ENCODE measurements around the gene OLFML1.

OLFML1 gene

DNA sequence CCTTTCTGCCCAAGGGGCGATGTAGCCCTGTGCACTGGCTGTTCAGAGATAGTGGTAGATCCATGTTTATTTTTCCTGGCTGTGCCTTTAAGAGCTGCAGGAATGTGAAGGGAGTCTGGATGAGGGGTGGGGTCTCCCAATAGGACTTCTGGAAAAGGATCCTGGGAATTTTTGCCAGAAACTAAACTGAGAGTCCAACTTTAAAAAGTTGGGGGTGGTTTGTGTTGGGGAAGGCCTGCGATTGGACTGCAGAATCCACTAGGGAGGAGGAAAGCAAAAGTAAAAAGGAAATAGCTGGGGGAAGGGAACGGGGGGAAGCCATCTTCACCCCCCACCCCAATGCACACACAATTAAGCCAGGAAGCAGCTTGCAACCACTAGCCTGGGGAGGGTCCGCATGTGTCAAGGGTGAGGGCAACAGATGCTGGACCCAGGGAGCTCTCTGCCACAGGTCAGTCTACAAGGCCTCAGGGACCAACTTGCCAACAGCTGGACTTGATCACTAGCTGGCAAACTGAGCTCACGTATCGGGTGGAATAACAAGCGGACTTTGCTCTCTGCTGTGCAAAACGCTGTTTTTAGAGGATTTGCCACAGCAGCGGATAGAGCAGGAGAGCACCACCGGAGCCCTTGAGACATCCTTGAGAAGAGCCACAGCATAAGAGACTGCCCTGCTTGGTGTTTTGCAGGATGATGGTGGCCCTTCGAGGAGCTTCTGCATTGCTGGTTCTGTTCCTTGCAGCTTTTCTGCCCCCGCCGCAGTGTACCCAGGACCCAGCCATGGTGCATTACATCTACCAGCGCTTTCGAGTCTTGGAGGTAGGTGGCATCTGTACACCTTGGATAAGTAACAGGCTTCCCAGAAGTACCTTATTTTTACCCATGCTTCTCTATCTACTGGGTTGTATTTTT is at the start of gene OLFML1:
TSS of gene OLFML1 (plus strand) at position 321 of the 912 bp plus-strand sequence. CDS start at position 691, 370 bp downstream.
- no peak for DNase-seq

DNA sequence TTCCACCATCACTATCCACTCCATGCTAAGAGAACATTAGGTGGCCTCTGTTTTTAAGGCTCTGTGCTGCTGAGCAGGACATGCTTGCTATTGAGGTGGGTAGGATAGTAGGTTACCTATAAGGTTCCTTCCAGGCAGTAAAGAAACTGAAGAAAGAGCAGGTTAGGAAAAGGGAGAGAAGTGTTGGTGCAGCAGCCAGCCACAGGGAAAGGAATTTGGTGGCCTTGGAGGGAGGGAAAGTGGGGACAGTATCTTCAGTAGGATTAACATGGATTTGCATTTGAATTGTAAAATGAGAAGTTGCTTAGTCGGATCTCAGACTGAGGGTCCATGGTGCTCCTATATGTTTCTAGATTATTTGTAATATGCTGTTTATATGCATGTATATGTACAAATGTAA is 49.2 kb upstream of the OLFML1 start:
- no peak for DNase-seq

DNA sequence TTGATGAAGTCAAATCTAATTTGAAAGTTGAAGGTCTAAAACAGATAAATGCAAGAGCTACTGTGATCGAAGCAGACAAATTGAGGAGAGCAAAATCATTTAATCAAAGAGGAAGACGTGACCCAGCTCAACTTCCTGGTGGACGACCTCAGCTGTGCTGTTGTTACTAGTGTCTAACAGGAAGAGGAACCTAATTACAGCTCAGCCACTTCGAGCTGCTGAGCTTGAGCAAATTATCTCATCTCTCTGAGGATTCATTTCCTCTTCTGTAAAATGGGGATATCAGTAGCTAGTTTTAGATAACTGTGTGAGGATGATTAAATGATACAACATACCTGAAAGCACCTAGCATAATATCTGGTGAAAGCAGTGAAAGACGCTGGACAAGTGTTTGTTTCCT is 48.6 kb upstream of the OLFML1 start:
- no peak for DNase-seq

DNA sequence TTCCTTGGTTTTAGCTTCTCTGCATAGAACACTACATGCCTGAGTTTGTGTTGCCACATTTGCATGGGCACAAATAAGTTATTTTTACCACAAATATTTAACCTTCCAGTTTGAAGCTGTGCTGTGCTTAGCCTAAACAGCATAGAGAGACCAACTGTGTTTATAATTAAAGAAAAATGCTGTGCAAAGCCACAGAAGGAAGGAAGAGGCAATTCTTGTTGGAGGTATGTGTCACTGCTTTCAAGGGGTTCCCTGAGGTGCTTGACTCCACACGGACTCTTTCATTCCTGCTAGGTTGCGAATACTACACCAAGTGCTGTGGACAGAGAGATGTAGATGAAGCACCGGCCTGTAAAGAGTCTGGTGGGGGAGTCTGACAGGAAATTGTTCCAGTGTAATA is 47.6 kb upstream of the OLFML1 start:
- no peak for DNase-seq

DNA sequence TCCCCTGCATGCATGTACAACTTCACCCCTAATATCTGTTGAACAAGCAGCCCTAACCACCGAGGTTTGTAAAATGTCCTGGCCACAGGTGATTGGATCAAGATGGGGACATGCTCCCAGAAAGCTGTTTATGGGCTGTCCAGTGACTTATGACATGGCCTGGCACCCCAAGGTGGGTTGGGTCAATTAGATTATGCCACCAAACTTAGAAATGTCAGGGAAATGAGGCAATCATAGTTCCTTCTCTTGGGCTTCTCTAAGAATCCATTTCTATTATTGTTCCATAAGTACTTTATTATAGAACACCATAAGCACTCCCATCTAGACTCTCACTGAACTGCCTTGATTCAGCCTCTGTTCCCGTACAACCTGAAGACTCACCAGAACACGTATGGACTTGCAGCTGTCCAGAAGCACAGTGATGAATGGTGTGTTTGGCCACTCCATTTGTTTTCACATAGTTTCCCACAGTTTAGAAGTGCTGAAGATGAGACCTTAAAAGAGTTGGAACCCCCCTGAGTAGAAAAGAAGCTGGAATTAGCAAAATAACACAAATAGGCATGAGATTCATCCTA is 45.5 kb upstream of the OLFML1 start:
- DNase-seq = no peak

DNA sequence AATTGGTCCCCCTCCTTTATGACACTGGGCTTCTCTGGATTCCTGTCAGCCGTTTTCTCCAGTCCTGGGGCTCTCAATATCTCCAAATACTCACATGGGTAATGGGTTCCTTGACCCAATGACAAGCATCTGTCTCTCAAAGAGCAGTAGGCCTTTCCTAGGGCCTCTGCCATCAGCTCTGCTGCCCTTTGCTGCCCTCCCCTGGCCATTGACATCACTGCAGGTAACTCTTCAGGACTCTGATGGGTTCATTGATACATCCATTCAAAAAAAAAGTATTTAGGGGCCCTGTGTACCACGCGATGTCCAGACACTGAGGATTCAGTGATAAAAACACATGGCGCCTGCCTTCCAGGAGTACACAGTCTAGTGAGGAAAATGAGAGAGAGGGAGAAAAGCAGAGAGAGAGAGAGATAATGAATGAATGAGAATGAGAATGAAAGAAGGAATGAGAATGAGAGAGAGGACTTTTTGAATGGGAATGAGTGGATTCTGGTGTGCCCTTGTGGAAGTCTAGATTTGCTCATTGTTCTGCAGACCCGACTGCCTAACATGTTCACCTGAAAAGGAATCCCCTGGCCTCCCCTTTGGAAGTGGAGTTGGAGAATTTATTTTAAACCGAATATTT is 42.6 kb upstream of the OLFML1 start:
- DNase-seq = peak; percentile 1

DNA sequence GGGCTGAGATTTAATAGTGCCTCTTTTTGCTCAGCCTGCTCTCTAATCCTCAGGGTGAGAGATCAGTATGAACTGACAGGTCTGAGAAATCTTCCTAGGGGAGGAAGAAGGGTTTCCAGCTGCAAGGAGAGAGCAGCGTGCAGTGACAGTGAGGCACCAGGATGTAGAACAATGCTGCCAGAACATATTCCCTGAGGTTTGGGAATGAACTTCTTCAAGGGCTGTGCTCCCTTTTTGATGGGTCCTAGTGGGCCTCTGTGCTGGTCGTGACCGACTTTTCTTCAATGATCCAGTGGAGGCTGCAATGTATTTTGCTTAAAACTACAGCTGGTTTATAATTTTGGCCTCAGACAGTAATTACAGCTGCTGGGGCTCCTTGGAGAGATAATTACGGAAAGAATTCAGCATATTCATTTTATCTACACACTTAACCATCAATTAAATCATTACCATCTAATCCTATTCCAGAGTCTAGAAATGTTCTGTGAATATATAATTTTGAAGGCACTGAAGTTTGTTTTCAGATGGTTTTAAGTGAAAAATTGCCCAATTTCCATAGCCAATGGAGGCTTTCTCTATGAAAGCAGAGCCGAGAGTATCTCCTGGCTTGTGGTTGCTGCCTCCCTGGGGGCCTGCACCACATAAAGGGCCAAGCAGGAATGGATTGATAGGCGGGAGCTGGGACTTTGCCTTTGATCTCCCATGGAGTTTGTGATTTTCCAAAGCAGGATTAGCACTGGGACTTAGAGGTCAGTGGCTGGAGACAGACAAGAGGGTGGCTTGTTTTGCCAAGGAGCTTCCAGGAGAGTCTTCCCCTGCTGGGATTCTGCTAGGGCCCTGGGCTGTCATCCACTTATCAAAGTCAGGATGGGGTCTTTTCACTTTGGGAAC is 41.0 kb upstream of the OLFML1 start:
- no peak for DNase-seq

DNA sequence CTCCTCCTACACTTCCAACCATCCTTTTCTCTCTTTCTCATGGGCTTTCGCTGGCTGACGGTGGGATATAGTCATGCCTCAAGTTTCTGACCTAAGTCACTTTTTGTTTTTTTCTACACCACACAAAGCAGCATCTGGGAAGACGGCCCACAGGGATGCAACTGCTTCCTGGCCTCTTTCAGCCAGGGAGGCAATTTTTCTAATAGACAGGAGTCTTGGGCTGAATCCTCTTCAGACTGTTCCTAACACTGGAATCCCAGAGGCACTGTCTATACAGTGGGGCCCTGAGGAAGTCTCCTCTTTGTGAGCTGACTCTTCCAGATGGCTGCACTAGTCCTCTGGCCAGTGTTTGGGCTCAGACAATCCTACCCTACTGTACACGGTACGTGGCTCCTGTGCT is 39.7 kb upstream of the OLFML1 start:
- DNase-seq = no peak

DNA sequence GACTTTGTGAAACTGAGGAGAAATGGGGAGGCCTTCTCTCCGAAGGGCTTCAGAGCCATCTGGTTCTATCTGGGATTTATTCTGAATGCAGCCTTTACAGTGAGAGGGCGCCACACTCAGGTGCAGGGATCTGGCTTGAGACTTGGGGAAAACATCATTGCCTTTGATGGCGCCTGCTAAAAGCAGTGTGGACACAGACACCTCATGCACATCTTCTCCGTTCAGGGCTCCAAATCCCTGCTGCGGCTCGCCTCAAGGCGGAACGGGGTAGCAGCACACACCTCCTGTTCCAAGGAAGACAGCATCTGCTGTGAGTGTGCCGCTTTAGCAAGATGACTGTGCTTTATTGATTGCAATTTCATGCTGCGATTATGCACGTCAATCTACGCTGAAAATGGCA is 37.1 kb upstream of the OLFML1 start:
- no peak for DNase-seq

DNA sequence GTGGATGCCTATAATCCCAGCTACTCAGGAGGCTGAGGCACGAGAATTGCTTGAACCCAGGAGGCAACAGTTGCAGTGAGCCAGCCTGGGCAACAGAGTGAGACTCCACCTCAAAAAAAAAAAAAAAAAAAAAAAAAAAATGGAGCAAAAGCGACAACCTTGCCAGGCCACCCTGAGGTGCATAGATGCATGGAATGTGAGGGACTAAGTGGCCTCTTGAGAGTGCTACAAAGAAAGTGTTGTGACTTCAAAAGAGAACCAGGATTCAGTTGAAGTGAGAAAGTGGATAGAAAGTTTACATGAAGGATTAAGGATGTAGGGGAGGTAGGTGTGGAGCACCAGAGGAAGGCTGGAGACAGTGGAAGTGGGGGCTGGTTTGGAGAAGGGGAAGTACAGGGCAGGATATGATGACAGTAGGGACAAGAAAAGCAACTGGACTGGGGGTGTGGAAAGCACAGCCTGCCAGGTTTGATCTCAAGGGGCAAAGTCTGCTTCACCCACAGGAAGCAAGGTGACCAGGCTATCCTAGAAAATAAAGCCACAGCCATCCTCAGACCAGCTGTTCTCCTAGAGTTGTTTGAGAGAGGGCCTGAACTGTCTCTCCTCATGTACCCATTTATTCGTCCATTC is 36.0 kb upstream of the OLFML1 start:
- no peak for DNase-seq

DNA sequence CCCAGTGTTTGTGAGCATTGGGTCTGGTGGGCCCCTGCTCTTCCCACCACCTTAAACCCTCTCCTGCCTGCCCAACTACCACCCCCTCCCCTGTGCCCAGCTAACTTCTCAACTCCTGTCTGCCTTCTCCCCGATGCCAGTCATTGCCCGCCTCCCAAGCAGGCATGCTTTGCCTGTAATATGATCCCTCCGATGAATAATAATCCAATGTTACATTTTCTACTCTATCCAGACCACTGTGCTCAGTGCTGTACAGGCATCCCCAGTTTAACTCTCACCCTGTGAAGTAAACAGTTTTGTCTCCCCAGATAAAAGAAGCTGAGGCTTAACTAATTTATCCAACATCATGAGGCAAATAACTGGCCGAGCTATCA is 35.5 kb upstream of the OLFML1 start:
- no peak for DNase-seq

DNA sequence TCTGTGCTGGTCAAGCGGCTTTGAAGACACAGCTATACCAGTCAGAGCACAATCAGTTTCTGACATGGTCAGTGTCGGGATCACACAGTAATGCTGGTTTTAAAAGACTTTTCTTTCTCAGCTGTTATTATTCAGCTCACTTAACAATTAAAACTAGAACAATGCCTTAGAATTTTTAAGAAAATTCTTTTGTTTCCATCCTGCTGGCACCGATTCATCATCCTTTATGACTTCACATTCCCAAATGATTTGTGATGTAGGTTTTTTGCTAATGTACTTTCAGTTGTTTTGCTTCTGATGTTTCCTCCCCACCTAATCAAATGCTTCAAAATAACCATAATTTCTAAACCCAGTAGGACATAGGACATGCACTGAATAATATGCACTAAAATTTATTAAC is 34.5 kb upstream of the OLFML1 start:
- DNase-seq = no peak

DNA sequence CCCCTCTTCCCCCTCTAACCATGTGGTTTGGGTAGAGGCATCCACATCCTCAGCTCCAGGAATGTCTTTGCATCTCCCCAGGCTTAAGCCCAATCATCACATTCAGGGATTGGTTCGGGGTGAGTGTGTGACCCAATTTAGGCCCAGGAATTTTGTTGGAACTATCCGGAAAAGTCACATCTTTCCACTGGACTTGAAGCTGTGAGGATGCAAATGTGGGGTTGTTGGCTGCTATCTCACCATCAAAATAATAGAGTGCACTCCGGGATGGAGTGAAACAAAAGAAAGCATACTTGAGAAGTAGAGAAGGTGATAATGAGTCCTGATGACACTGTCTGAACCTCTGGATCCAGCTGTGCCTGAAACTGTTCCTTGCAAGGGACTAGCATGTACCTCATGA is 33.8 kb upstream of the OLFML1 start:
- no peak for DNase-seq

DNA sequence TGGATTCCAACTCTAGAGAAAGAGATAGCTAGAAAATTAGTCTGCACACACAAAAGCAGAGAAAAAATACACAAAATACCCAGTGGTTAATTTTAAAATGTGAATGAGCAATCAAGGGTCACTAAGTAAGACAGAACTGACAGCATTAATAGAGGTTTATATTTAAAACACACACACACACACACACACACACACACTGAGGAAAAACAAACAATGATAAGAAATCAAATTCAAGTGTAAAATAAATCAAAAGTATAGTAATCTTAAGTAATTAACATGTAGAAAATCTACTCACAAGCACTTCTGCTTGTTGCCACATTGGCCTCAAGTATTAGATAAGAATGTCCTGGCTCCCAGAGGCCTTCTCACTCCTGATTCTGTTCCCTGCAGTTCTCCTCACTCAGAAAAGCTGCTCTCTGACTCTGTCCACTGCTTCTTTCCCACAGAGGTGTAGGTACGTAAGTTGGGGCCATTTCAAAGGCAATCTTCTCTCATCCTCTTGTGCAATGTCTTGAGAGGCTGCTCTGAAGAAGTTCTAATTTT is 33.3 kb upstream of the OLFML1 start:
- DNase-seq = no peak

DNA sequence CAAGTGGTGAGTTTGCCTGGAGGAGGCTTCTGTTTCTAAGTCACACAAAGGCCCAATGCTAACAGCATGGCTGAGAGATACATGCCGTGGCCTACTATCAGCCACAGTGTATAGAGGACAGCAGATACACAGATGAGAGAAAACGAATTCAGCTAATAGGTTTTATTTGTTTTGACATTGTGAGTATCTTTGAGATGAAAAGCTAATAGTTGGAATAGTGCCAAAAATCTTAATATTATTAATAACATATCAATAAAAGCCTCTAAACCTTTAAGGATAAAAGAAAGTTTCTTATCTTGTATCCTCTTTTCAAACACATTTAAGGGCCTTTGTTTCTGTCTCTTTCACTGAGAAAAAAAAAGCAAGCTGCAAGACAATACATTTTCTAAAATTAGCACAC is 30.5 kb upstream of the OLFML1 start:
- no peak for DNase-seq

DNA sequence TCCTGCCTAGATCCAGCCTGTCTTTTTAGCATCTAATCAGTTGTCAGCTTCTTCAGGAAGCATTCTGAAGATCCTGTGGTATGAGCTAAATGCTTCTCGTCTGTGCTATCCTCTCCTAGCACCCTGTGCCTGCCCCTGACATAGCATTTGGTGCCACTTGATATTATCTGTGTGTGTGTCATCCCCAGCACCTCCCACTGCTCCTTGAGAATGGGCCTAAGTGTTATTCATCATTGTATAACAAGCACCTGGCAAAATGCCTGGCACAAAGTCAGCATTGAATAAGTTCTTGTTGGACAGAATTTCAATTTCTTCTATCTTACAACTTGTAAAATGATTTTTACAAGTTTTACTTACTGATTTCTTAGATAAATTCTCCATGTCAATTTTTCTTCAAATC is 28.1 kb upstream of the OLFML1 start:
- no peak for DNase-seq

DNA sequence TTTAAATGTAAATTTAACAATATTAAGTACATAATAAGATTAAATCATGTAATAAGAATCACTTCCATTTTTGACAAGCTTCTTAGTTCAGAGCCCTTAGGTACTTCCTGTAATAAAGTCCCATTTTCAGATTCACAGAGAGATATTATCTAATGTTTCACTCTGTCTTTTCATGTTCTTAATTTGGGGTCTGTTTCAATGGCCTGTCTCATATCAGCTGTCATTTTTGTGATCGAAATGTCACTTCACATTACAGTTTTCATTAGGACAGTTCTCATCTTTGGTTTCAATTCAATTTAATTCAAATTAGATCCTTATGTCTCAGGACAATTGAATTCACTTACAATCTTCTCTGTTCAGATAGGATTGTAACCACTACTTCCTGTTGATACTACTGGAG is 22.6 kb upstream of the OLFML1 start:
- DNase-seq = no peak

DNA sequence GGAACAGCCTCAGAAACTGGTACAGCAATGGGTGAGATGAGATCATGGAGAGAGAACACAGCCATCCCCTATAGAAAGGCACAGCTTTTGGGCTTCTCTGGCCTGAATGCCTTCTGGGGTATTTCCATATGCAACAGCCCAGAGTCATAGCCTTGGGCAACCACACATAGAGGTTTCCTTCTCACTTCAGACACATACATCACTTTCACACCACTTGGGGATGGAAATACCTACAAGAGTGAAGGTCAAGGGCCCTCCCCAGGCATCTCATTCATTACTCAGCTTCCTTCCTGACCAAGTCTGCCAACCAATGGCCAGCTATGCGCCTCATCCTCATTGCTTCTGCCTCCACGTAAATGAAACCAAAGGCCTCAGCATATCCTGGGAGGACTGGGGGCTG is 17.7 kb upstream of the OLFML1 start:
- DNase-seq = no peak

DNA sequence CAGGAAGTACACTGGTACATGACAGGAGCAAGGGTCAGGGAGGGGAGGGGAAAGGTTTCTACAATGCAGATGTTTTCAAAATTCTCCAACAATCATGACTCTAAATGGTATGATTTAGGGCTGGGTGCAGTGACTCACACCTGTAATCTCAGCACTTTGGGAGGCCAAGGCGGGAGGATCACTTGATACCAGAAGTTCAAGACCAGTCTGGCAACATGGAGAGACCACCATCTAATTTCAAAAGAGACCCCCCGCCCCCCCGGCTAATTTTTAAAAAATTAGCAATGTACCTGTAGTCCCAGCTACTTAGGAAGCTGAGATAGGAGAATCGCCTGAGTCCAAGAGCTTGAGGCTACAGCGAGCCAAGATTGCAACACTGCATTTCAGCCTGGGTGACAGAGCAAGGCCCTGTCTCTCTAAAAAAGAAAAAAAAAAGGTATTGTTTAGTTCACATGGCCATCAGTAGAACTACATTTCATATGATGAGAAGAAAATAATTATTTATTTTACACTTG is 15.9 kb upstream of the OLFML1 start:
- no peak for DNase-seq

DNA sequence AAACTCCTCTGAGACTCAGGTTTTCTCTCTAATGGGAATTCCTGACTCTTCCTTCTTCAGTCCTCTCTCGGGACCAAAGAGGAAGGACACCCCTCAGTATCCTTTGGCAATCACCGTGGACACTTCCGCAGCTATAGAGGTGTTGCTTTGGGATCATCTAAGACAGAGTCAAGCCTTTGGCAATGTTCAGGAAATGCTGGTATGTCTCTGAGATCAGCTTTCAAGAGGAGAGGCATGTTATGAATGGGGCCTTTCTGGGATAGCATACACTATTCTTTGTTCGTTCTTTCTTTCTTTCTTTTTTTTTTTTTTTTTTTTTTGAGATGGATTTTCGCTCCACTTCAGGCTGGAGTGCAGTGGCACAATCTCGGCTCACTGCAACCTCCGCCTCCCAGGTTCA is 14.2 kb upstream of the OLFML1 start:
- DNase-seq = no peak

DNA sequence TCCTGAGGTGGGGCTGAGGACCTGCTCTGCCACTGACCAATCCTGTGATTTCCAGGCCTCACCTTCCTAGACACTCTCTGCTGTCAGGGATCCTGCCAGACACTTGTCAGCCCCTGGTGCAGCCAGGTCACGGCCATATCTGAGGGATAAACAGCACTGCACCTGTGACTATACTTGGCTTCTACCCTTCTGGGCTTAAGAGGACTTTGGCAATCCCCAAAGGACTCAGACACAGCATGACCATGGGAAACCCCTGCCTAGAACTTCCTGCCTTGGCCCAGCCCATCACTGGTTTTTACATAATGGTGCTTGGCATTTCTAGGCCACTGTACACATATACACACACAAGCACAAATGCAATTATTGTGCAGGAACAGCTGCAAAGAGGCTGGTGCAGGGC is 11.6 kb upstream of the OLFML1 start:
- DNase-seq = no peak

DNA sequence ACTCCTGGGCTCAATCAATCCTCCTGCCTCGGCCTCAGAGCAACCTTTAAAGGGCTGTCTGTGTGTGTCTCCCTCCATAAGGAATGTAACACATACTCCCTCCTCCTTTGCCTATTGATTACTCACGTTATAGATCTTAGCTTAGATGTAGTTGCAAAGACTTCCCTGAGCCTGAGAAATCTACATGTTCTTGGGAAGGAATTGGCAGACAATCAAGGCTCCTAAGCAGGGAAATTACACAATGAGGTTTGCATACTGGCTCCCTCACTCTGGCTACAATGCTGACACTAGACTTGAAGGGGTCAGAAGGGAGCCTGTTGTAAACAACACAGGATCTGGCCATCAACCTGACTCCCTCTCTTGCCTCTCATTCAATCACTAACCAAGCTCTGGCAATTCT is 5.2 kb upstream of the OLFML1 start:
- no peak for DNase-seq

Measured in NCI-H2107 (cell line).